Lung (tissue), 12 donors: ENCODE results near the gene SLC49A3. TPM values are rescaled to one million over a fixed set of nuclear protein-coding genes. Genes with fewer than 3 reads are reported as not detected.

Experiments
- ATAC-seq: fragments of 200-7000 bp; cut with Tn5 transposase; one replicate; pipeline ENCODE4 v1.9.1; 2020; ENCODE audit warnings: moderate number of reproducible peaks; ENCODE audit not compliant: insufficient read depth, low FRiP score
- DNase-seq, 3 donors: peaks; one replicate each; pipeline ENCODE4 v3.0.0-alpha.2; 2013 to 2017
- H3K27ac ChIP-seq, 2 donors: one replicate each; pipeline ENCODE4 v1.5.1; 2013; ENCODE audit warnings: mild to moderate bottlenecking in 2 of 2, moderate library complexity in 2 of 2, control low read depth in 1 of 2, inconsistent platforms in 1 of 2, low read depth in 1 of 2, low read length in 1 of 2
- H3K27me3 ChIP-seq, 3 donors: one replicate each; pipeline ENCODE4 v1.5.1; 2013; ENCODE audit warnings: low read length in 2 of 3; ENCODE audit not compliant: control insufficient read depth in 3 of 3, insufficient read depth in 3 of 3
- H3K36me3 ChIP-seq, 4 donors: one replicate each; pipeline ENCODE4 v1.5.1; 2013; ENCODE audit warnings: low read length in 4 of 4, mild to moderate bottlenecking in 1 of 4, moderate library complexity in 1 of 4; ENCODE audit not compliant: control insufficient read depth in 4 of 4, insufficient read depth in 4 of 4
- H3K4me1 ChIP-seq, 5 donors: one replicate each; pipeline ENCODE4 v1.5.1; 2013; ENCODE audit warnings: low read length in 5 of 5, mild to moderate bottlenecking in 2 of 5, moderate library complexity in 1 of 5; ENCODE audit not compliant: control insufficient read depth in 5 of 5, insufficient read depth in 5 of 5
- H3K4me3 ChIP-seq: one replicate; pipeline ENCODE4 v1.5.1; 2013; ENCODE audit warnings: mild to moderate bottlenecking, control low read depth, moderate library complexity
- H3K9ac ChIP-seq, 2 donors: one replicate each; pipeline ENCODE4 v1.5.1; 2013; ENCODE audit warnings: low read length in 2 of 2, control low read depth in 1 of 2; ENCODE audit not compliant: insufficient read depth in 1 of 2
- H3K9me3 ChIP-seq, 4 donors: one replicate each; pipeline ENCODE4 v1.5.1; 2013; ENCODE audit warnings: low read length in 3 of 4, mild to moderate bottlenecking in 1 of 4, moderate library complexity in 1 of 4; ENCODE audit not compliant: control insufficient read depth in 4 of 4, insufficient read depth in 3 of 4
- WGBS, 2 donors: extraction: QIAGEN DNeasy Blood & Tissue Kit; methylation state at CpG; one replicate each; pipeline ENCODE4 v1.1.7; 2013; 5-methylcytosine and 5-hydroxymethylcytosine counted together
- polyA plus RNA-seq, 2 donors: library from polyadenylated mRNA; stranded (reverse); fragments of 200-250 nt; gene quantifications; one replicate each; pipeline ENCODE4 v1.2.1, GENCODE V29; 2013
- total RNA-seq, 2 donors: library from RNA; depleted of rRNA in 1 of 2; stranded (reverse); fragments of >200 nt in 1 of 2; gene quantifications; one replicate each; pipeline ENCODE4 v1.2.1, GENCODE V29; 2014 to 2021
- TF ChIP-seq, protein P1 (sequence below): IDR thresholded peaks from 2 replicates; pipeline ENCODE4 v1.5.1; 2012; ENCODE audit warnings: mild to moderate bottlenecking; ENCODE audit errors: control extremely low read depth, extremely low read depth
- donor health status: control.
- donor health status: control.
- donor health status: Bipolar disorder and iron deficiency.
- donor health status: healthy.
- donor health status: DM: yes; HTN: yes; CAD: no.

The SLC49A3 gene
- total and polyA plus RNA-seq, 4 donors = 8.2 to 35.1 (median 17.7) TPM

DNA sequence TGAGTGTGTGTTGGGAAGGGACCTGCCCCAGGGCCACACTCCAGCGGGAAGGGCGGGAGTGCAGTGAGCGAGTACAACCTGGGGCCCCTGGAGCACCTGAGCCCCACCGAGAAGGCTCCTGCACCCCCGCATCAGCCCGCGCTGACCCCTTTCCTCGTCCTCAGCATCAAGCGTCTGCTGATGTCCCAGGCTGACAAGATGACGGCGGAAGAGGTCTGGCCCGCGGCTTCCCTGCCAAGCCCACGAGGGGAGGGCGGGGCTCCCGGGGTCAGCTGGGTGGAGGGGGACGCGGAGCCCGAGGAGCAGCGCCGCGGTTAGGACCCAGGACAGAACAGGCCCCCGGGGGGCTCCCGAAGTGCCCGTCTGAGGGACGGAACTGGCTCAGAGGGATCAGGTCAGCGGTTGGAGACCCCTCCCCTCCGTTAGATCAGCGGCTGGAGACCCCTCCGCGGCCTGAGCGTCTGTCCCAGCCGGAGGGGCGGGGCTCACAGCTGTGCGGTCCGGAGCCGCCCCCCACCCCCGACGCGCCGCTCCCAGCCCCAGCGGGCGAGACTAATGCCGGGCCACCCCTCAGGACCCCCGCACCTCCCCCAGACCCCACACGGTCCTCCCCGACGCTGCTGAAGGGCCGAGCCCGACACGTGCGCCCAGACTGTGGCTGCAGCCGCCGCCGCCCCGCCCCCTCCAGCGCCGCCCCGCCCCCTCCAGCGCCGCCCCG, 7.9 kb downstream of the SLC49A3 start:
- Histone ChIP-seq H3K9me3 (no peaks in the 10 kb centered on the region), H3K9ac (no peak overlapping the region), H3K27ac (no peak overlapping the region), H3K27me3 (no peaks in the 10 kb centered on the region), H3K4me3 (peak overlapping the region; percentile 22), H3K4me1 (peaks cover 0 to 16% (median 11%) of the 10 kb centered on the region in 5 donors), H3K36me3 (peaks cover 0 to 3% (median 0%) of the 10 kb centered on the region in 4 donors)
- DNase-seq (peak; percentile 66 to 77 (median 74)), ATAC-seq (peak; percentile 37)
- WGBS, 2 donors = 3 to 30% methylated on average over 30 to 62 of the region's 62 CpGs
- TF ChIP-seq, protein P1, sequence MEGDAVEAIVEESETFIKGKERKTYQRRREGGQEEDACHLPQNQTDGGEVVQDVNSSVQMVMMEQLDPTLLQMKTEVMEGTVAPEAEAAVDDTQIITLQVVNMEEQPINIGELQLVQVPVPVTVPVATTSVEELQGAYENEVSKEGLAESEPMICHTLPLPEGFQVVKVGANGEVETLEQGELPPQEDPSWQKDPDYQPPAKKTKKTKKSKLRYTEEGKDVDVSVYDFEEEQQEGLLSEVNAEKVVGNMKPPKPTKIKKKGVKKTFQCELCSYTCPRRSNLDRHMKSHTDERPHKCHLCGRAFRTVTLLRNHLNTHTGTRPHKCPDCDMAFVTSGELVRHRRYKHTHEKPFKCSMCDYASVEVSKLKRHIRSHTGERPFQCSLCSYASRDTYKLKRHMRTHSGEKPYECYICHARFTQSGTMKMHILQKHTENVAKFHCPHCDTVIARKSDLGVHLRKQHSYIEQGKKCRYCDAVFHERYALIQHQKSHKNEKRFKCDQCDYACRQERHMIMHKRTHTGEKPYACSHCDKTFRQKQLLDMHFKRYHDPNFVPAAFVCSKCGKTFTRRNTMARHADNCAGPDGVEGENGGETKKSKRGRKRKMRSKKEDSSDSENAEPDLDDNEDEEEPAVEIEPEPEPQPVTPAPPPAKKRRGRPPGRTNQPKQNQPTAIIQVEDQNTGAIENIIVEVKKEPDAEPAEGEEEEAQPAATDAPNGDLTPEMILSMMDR = no peak

DNA sequence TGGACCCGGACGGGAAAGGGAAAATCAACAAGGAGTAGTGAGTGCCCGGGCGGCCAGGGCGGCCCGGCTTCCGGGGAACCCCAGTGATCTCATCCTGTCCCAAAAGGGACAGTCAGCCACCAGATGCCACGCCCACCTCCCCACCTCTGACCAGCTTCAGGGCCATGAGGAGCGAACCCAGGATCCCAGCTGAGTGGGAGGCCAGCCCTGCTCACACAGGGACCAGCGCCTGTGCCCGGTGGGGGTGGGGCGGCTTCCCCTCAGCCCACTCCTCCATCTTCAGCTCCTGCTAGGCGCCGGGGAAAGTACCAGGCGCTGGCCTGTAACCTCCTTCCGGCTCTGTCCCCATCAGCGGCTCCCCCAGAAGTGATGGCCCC, 8.4 kb downstream of the SLC49A3 start:
- no peaks in the 10 kb centered on the region for H3K36me3 ChIP-seq
- H3K27ac ChIP-seq = no peak overlapping the region
- H3K9me3 ChIP-seq = no peaks in the 10 kb centered on the region
- 42 to 72% methylated on average over 17 of the region's 17 CpGs for WGBS, 2 donors
- ATAC-seq (peak; percentile 4), DNase-seq (no peak)
- no peaks in the 10 kb centered on the region for H3K27me3 ChIP-seq
- TF ChIP-seq, protein P1 = no peak
- no peak overlapping the region for H3K4me3 ChIP-seq
- no peak overlapping the region for H3K9ac ChIP-seq
- peaks cover 0 to 16% (median 11%) of the 10 kb centered on the region in 5 donors for H3K4me1 ChIP-seq

DNA sequence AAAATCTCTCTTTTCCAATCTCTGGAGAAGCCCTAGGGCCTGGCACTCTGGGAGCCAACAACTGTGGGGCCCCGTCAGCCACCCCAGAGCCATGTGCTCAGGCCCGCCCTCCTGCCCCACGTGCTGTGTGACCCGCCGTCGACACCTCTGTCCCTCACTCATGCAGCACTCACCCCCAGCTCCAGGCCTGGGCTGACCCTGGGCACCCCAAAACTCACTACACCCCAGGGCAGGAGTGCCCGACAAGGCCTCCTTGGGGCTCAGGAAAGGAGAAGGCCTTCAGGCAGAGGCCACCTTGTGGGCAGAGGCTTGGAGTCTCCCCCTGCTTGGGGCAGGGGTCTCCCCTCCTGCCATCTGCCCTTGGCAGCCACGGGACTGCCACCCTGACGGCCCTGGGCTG, 8.9 kb downstream of the SLC49A3 start:
- 79 to 89% methylated on average over 9 of the region's 9 CpGs for WGBS, 2 donors
- Histone ChIP-seq H3K9me3 (no peaks in the 10 kb centered on the region), H3K4me3 (no peak overlapping the region), H3K9ac (no peak overlapping the region), H3K4me1 (peaks cover 0 to 20% (median 13%) of the 10 kb centered on the region in 5 donors), H3K27ac (no peak overlapping the region), H3K27me3 (no peaks in the 10 kb centered on the region), H3K36me3 (no peaks in the 10 kb centered on the region)
- TF ChIP-seq, protein P1 = no peak
- ATAC-seq (no peak), DNase-seq (no peak)
